K562 (cell line): ENCODE measurements around the gene NMNAT2. TPM values are rescaled to one million over a fixed set of nuclear protein-coding genes. Genes with fewer than 3 reads are reported as not detected.

Experiments
- BDP1 ChIP-seq: IDR thresholded peaks from 3 replicates; pipeline ENCODE4 v1.6.1; 2011; ENCODE audit not compliant: insufficient read length, insufficient read depth
- EHMT2 ChIP-seq: fragments of 450-650 bp; IDR thresholded peaks from 2 replicates; pipeline ENCODE4 v1.6.1; 2018; ENCODE audit warnings: antibody characterized with exemption
- MIER1 ChIP-seq: fragments of 450-650 bp; IDR thresholded peaks from 2 replicates; pipeline ENCODE4 v1.6.1; 2016; ENCODE audit warnings: antibody characterized with exemption, mild to moderate bottlenecking, low read depth
- RCOR1 ChIP-seq, 2 experiments: IDR thresholded peaks; 2 replicates each; pipeline ENCODE4 v1.6.1; 2012; ENCODE audit warnings: low read depth in 2 of 2, low read length in 2 of 2, borderline replicate concordance in 1 of 2, improper control_type of control experiment in 1 of 2
- REST ChIP-seq, 2 experiments: fragments of 450-650 bp; formaldehyde crosslinking in 1 of 2; IDR thresholded peaks; 2 replicates each; pipeline versions ENCODE4 v1.4.0 to v1.6.1; 2014 to 2020; ENCODE audit warnings: mild to moderate bottlenecking in 2 of 2, borderline replicate concordance in 1 of 2, low read depth in 1 of 2
- WHSC1 ChIP-seq: IDR thresholded peaks from one replicate; pipeline ENCODE4 v1.6.1; 2012; ENCODE audit warnings: low read length, control low read depth, inconsistent platforms
- ZBTB33 ChIP-seq: sonication (generic); formaldehyde crosslinking; IDR thresholded peaks from 2 replicates; pipeline ENCODE4 v1.8.1; 2023; ENCODE audit warnings: mild to moderate bottlenecking, missing genetic modification reagents
- polyA plus RNA-seq, 8 experiments: library from polyadenylated mRNA; depleted of rRNA in 4 of 8; stranded (reverse) in 5 of 8; unstranded in 3 of 8; fragments of >200 nt; fragmentation: Nextera tagmentation in 2 of 8; fragmentation: Illumina TruSeq in 1 of 8; extraction: Ambion mirVana in 2 of 8; extraction: Trizol in 1 of 8; gene quantifications; 2 replicates each; pipeline versions ENCODE4 v1.2.1 to v1.2.3, GENCODE V29; 2011 to 2014; ENCODE audit warnings: inconsistent platforms in 1 of 8, missing spikeins in 1 of 8
- total RNA-seq, 7 experiments: library from RNA; depleted of rRNA in 6 of 7; stranded (reverse); fragments of >200 nt in 6 of 7; fragmentation: Illumina TruSeq in 2 of 7; extraction: Trizol in 2 of 7; gene quantifications; 2 replicates each; pipeline versions ENCODE4 v1.2.1 to v1.2.3, GENCODE V29; 2011 to 2021; ENCODE audit warnings: low replicate concordance in 1 of 7

NMNAT2 gene
- total and polyA plus RNA-seq, 9 of the 15 experiments (the other 6 are each of a cell fraction or from before 2014, with no cell fraction given): not detected

- TF ChIP-seq REST (IDR thresholded peaks at IDR 0.05; ENCODE audit: borderline replicate concordance) (peak; percentile 98), REST (CRISPR knock-in tag; IDR thresholded peaks at IDR 0.05; ENCODE audit: low read depth) (peak; percentile 91), BDP1 (no peak), EHMT2 (peak; percentile 92), WHSC1 (no peak), RCOR1 (IDR thresholded peaks at IDR 0.05; ENCODE audit: borderline replicate concordance in 1 of 2, low read depth in 2 of 2, low read length in 2 of 2) (0 out of 4 replicates have a peak, but pooled peaks of 1 of the 2 experiments have one; percentile 30), ZBTB33 (CRISPR knock-in tag) (peak; percentile 67), MIER1 (peak; percentile 91)
These were observed 1.1 kb downstream of the NMNAT2 start (continued) for GRCh38 chr1:183416850-183417771.
